Smooth muscle cell (in vitro differentiated cells): Measurements from ENCODE around the gene MAP4K4. TPM values are rescaled to one million over a fixed set of nuclear protein-coding genes. Genes with fewer than 3 reads are reported as not detected.
A peak's percentile ranks its signal among the peaks of the same experiment; 100 is the strongest.

Experiments
- DNase-seq: peaks from one replicate; lab custom pipeline; 2025; ENCODE audit not compliant: unreplicated experiment; lab: John Stamatoyannopoulos, UW
- H2AFZ ChIP-seq: fragments of 200-600 bp; sonication (generic); 2 replicates; pipeline ENCODE4 v1.6.0; 2016; ENCODE audit warnings: antibody characterized with exemption, low read depth, mild to moderate bottlenecking
- H3F3A ChIP-seq: fragments of 200-600 bp; sonication (generic); 2 replicates; pipeline ENCODE4 v1.6.0; 2017; ENCODE audit warnings: antibody characterized with exemption, low read depth
- H3K27ac ChIP-seq: fragments of 200-600 bp; sonication (generic); 2 replicates; pipeline ENCODE4 v1.5.1; 2016; ENCODE audit warnings: low read depth, mild to moderate bottlenecking
- H3K27me3 ChIP-seq: fragments of 200-600 bp; sonication (generic); 2 replicates; pipeline ENCODE4 v1.6.1; 2016; ENCODE audit warnings: low read depth, mild to moderate bottlenecking
- H3K36me3 ChIP-seq: fragments of 200-600 bp; sonication (generic); 2 replicates; pipeline ENCODE4 v1.5.1; 2016; ENCODE audit warnings: low read depth
- H3K4me1 ChIP-seq: fragments of 200-600 bp; sonication (generic); 2 replicates; pipeline ENCODE4 v1.5.1; 2016; ENCODE audit warnings: low read depth
- H3K4me2 ChIP-seq: fragments of 200-600 bp; sonication (generic); 2 replicates; pipeline ENCODE4 v1.6.0; 2016; ENCODE audit warnings: mild to moderate bottlenecking
- H3K4me3 ChIP-seq: fragments of 200-600 bp; sonication (generic); 2 replicates; pipeline ENCODE4 v1.5.1; 2016; ENCODE audit warnings: mild to moderate bottlenecking
- H3K79me2 ChIP-seq: fragments of 200-600 bp; sonication (generic); 2 replicates; pipeline ENCODE4 v1.6.0; 2016; ENCODE audit warnings: low read depth, mild to moderate bottlenecking
- H3K9ac ChIP-seq: fragments of 200-600 bp; sonication (generic); 2 replicates; pipeline ENCODE4 v1.6.0; 2016; ENCODE audit warnings: low read depth
- H3K9me3 ChIP-seq: fragments of 200-600 bp; sonication (generic); replicated peaks from 2 replicates; pipeline ENCODE4 v1.5.1; 2016; ENCODE audit warnings: low read depth
- H4K20me1 ChIP-seq: fragments of 200-600 bp; sonication (generic); 2 replicates; pipeline ENCODE4 v1.6.0; 2016; ENCODE audit warnings: low read depth
- CTCF ChIP-seq: fragments of 200-600 bp; sonication (generic); IDR thresholded peaks from 2 replicates; pipeline ENCODE4 v1.5.1; 2017; ENCODE audit warnings: borderline replicate concordance, mild to moderate bottlenecking, antibody characterized with exemption; ENCODE audit not compliant: insufficient read depth, poor library complexity, severe bottlenecking
- WGBS: methylation state at CpG from one replicate; pipeline ENCODE4 v1.1.7; 2016; ENCODE audit warnings: low lambda C conversion rate; 5-methylcytosine and 5-hydroxymethylcytosine counted together
- polyA plus RNA-seq: library from polyadenylated mRNA; unstranded; fragments of >200 nt; fragmentation: Nextera tagmentation; extraction: Ambion mirVana; gene quantifications from 2 replicates; pipeline ENCODE4 v1.2.1, GENCODE V29; 2016
- total RNA-seq: library from RNA; depleted of rRNA; stranded (reverse); fragments of >200 nt; gene quantifications from 2 replicates; pipeline ENCODE4 v1.2.3, GENCODE V29; 2014

The MAP4K4 gene
- total and polyA plus RNA-seq, 2 experiments from 2014 or later: 68.9 to 107 TPM

GRCh38 chr2:101815739-101816391 is 118.4 kb downstream of the MAP4K4 start:
- Histone ChIP-seq H3F3A (peaks cover 14% of the 10 kb centered on the region), H3K9ac (no peak overlapping the region), H3K9me3 (no peaks in the 10 kb centered on the region), H3K27ac (no peak overlapping the region), H4K20me1 (peaks cover 97% of the 10 kb centered on the region), H3K27me3 (no peaks in the 10 kb centered on the region), H3K79me2 (peaks cover 98% of the 10 kb centered on the region), H3K4me3 (no peak overlapping the region), H3K4me2 (no peak overlapping the region), H2AFZ (no peak overlapping the region), H3K4me1 (peaks cover 36% of the 10 kb centered on the region), H3K36me3 (no peaks in the 10 kb centered on the region)
- WGBS: 81% methylated on average over 14 of the region's 14 CpGs
- no peak for DNase-seq
- no peak for TF ChIP-seq CTCF

- TF ChIP-seq CTCF: no peak
Observed at GRCh38 chr2:101816598-101816997, 119.1 kb downstream of the MAP4K4 start.

GRCh38 chr2:101817481-101817880 is 120.0 kb downstream of the MAP4K4 start:
- no peak for TF ChIP-seq CTCF
- H3K9me3 ChIP-seq: no peaks in the 10 kb centered on the region
- H4K20me1 ChIP-seq: peaks cover 100% of the 10 kb centered on the region
- WGBS: 93% methylated on average over 6 of the region's 6 CpGs
- H3K4me1 ChIP-seq: peaks cover 44% of the 10 kb centered on the region
- H2AFZ ChIP-seq: no peak overlapping the region
- no peaks in the 10 kb centered on the region for H3K36me3 ChIP-seq
- peaks cover 14% of the 10 kb centered on the region for H3F3A ChIP-seq
- peak overlapping the region; percentile 87 for H3K27ac ChIP-seq
- H3K9ac ChIP-seq: no peak overlapping the region
- H3K4me3 ChIP-seq: no peak overlapping the region
- no peaks in the 10 kb centered on the region for H3K27me3 ChIP-seq
- no peak for DNase-seq
- H3K4me2 ChIP-seq: no peak overlapping the region
- H3K79me2 ChIP-seq: peaks cover 98% of the 10 kb centered on the region

More at GRCh38 chr2:101816598-101816997, 119.1 kb downstream of the MAP4K4 start:
- H3K4me3 ChIP-seq: no peak overlapping the region
- H3K4me1 ChIP-seq: peaks cover 42% of the 10 kb centered on the region
- H3K79me2 ChIP-seq: peaks cover 98% of the 10 kb centered on the region
- no peaks in the 10 kb centered on the region for H3K27me3 ChIP-seq
- no peak overlapping the region for H3K27ac ChIP-seq
- H4K20me1 ChIP-seq: peaks cover 99% of the 10 kb centered on the region
- WGBS: 92% methylated on average over 4 of the region's 4 CpGs
- no peak for DNase-seq
- H2AFZ ChIP-seq: no peak overlapping the region
- H3K4me2 ChIP-seq: no peak overlapping the region
- H3K9ac ChIP-seq: no peak overlapping the region
- H3F3A ChIP-seq: peaks cover 14% of the 10 kb centered on the region
- no peaks in the 10 kb centered on the region for H3K36me3 ChIP-seq
- no peaks in the 10 kb centered on the region for H3K9me3 ChIP-seq
